NCI-H1417 (cell line): ENCODE data around the gene SYNE2.
"Not testable (repeated sequence)": the region's sequence is repeated elsewhere in the genome, so short reads cannot be mapped to it uniquely, and the experiment has no call there.

ENCODE experiments used
- DNase-seq, 3 experiments: peaks; one replicate each; lab custom pipeline; 2025; lab: John Stamatoyannopoulos, UW

The SYNE2 gene

DNA sequence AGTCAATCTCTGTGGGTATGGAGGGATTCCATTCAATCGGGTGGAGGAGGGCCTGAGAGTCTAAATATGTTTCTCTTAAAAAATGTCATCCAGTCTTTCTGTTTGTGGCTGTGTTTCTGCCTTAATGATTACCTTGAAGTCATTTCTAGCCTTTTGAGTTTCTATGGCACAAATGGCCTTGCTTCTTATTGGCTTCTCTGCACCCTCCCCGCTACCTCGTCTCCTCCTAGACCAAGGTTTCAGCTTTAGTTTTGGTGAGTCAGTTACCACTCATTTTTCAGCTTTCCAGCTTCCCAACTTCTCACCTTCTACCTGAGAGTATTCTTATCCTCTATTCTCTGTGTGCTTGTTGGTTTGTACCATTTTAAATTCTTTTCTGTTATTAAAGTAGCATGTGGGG, 159.2 kb downstream of the SYNE2 start:
- no peak for DNase-seq

DNA sequence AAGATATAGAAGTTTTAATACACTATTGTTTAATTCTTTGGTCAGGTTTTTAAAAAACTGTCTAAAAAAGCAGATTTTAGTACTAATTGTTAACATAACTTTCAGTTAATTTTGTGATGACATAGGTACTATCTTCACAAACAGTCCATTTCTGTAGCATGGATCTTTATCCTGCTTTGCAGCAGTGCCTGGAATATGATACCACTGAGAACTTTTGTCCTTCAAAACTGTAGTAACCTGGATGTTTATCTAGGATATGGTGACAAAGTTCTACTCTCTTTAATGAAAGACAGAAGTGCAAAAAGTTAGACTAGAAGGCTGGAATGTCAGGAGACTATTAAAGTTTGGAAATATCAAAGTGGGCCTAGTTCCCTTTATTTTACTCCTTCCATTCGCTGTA, 159.9 kb downstream of the SYNE2 start:
- no peak for DNase-seq

DNA sequence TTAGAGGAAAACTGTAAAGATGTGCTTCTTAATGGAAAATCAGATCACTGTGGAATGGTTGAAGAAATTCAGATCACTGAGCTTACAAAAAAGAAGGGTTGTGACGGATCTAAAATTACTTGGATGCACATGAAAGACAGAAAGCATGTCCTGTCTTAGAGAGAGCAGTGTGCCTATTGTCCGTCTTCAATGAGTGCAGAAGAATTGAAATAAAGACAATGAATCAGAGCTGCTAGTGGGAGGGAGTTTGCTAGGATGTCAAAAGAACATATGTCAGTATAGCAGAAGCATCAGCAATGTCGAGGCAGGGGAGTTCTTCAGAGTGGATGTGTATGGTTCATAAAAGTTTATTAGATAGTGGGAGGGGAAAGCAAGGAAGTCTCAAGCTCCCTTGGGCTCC, 172.7 kb downstream of the SYNE2 start:
- no peak for DNase-seq

DNA sequence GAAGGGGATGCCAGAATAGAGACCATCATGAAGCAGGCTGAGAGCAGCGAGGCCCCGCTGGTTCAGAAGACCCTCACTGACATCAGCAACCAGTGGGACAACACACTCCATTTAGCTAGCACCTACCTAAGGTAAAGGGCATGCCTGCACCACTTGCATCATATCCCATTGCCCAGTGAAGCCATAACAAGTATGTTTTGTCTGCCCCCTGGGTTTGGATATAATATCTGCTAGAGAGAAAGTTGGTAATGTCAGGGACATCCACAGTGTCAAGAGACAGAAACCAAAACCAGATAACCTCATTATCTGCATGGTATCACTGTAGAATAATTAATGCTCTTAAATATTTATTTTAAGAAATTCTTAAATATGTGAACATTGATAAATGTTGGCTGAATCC, 173.8 kb downstream of the SYNE2 start:
- no peak for DNase-seq

DNA sequence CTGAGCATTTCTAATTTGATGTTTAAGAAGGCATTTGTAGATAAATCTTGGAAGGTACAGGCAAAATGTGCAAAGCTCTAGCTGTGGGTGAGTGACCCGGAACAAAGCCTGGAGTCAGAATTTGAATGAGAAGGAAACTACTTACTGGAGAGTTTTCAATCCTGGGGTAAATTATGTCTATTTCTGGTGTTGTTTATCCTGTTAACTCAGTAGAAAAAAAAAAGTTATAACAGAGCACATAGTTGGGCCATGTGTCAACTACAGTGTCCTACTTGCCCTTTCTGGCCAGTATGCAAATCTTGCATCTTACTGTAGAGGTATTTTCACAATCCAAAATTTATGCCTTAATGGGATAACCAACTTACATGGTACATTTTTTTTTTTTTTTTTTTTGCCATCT, 182.3 kb downstream of the SYNE2 start:
- DNase-seq = no peak

DNA sequence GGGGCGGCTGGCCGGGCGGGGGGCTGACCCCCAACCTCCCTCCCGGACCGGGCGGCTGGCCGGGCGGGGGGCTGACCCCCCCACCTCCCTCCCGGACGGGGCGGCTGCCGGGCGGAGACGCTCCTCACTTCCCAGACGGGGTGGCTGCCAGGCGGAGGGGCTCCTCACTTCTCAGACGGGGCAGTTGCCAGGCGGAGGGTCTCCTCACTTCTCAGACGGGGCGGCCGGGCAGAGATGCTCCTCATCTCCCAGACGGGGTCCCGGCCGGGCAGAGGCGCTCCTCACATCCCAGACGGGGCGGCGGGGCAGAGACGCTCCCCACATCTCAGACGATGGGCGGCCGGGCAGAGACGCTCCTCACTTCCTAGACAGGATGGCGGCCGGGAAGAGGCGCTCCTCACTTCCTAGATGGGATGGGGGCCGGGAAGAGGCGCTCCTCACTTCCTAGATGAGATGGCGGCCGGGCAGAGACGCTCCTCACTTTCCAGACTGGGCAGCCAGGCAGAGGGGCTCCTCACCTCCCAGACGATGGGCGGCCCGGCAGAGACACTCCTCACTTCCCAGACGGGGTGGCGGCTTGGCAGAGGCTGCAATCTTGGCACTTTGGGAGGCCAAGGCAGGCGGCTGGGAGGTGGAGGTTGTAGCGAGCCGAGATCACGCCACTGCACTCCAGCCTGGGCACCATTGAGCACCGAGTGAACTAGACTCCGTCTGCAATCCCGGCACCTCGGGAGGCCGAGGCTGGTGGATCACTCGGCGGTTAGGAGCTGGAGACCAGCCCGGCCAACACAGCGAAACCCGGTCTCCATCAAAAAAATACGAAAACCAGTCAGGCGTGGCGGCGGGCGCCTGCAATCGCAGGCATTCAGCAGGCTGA, 185.3 kb downstream of the SYNE2 start:
- not testable (repeated sequence) for DNase-seq

DNA sequence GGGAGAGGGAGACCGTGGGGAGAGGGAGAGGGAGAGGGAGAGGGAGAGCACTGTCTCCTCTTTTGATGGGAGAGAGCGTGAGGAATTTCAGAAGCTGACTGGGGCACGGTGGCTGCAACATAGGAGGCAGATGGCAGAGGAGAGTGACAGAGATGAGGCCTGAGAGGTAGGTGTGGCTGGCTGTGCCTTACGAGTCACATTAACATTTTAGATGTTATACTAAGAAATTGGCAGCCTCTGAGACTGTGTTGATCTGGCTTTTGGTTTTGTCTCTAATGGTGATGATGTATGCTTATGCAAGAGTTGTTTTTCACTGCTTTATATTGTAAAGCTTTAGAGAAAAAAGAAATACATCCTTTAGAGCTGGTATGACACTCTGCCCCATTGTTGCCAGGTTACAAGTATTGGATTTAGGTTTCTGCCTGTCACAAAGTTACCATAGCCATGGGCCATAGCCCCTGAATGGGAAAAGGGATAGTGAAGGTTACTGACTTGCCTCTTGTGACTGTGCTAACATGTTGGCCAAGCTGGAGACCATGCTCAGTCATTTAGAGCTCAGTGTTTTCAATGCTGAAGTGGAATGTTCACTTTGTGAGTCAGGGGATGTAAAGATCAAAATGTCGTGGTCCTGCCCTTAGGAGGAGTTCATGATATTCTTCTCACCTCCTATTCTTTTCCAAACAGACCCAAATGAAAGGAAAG, 186.2 kb downstream of the SYNE2 start:
- DNase-seq = no peak

DNA sequence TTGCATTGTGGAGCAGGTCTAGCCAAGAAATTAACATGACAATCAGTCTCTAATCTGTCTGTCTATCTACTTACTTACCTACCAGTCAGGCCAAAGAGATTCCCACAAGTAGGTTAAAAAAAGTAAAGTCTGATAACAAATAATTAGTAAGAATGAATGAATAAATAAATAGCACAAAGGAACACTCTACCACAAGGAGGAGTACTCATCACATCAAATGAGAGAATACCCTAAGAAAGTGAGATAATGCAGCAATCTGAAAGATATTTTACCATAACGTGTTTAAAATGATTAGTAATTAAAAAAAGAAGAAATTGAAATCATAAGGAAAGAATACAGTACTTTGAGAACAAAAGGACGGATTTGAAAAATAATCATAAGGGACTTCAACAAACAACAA, 187.2 kb downstream of the SYNE2 start:
- no peak for DNase-seq

DNA sequence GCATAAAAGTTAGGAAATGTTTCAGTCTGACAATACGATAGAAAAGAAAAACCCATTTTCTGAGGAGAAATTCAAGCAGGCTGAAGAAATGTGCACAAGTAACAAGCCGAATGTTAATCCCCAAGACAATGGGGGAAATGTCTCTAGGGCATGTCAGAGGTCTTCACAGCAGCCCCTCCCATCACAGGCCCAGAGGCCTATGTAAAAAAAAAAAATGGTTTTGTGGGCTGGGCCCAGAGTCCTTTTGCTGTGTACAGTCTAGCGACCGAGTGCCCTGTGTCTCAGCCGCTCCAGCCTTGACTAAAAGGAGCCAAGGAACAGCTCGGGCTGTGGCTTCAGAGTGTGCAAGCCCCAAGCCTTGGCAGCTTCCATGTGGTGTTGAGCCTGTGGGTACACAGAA, 190.5 kb downstream of the SYNE2 start:
- DNase-seq = not testable (repeated sequence)

DNA sequence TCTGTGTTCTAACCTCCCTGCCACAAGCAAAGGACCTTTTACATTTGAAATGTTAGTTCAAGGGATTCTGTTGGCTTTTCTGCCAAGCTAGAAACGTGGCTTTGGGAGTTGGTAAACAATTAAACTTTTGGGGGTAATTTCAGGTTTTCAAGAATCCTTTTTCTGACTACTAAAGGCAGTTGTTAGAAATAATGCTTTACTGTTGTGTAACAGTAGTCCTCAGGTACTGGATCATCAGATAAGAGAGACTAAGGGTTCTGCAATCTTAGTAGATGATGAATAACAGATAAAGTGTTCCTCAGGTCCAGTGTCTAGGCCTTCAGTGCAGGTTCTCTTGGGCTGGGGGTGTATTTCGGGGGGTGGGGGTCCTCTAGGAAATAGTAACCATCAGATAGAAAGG, 192.3 kb downstream of the SYNE2 start:
- DNase-seq = no peak

DNA sequence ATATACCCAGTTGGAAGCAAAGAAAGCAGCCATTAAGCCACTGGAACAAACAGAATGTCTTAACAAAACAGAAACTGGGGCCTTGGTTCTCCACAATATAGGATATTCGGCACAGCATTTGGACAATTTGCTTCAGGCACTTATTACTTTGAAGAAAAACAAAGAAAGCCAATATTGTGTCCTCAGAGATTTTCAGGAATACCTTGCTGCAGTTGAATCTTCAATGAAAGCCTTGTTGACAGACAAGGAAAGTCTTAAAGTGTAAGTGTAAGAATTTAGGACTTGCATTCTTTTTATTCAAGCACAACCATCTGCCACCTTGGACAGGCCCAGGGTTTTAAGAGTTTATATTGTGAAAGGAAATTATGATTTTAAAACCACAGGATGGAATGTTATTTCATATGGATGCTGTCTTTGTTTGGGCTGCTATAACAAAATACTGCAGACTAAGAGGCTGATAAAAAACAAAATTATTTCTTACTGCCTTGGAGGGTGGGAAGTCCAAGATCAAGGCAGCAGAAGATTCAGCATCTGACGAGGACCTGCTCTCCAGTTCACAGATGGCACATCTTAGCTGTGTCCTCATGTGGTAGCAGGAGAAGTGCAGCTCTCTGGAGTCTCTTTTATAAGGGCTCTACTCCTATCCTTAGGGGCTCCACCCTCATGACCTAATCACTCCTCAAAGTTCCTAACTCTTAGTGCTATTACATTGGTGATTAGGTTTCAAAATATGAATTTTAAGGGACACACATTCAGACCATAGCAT, 197.0 kb downstream of the SYNE2 start:
- no peak for DNase-seq

DNA sequence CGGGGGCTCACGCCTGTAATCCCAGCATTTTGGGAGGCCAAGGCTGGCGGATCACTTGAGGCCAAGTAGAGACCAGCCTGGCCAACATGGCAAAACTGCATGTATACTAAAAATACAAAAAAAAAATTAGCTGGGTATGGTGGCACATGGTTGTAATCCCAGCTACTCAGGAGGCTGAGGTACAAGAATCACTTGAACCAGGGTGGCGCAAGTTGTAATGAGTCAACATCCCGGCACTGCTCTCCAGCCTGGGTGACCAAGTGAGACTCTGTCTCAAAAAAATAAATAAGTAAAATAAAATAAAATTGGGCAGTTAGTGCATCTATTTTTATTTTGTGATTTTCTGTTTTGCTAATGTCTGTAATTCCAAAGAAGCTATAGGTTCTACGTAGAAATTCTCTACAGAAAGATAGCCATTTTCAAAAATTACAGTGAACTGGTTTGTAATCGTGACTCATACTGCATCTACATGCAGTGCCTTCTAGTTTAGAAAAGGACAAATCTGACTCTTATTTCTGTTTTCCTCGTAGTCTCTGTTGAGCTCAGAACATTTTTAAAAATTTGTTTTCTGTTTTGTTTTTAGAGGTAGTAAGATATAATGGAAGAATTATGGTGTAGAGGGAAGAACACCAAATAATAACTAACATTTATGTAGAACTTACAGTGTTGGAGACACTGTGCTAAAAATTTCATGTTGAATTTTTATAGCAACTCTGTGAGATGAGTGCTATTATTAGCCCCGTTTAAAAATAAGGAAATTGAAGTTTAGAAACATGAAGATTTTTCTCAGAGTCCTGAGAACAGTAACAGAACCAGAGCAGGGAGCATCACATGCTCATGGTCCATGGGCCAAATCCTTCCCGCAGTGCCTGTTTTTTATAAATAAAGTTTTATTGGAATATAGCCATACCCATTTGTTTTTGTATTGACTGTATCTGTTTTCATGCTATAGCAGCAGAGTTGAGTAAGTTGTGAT, 201.2 kb downstream of the SYNE2 start:
- no peak for DNase-seq

DNA sequence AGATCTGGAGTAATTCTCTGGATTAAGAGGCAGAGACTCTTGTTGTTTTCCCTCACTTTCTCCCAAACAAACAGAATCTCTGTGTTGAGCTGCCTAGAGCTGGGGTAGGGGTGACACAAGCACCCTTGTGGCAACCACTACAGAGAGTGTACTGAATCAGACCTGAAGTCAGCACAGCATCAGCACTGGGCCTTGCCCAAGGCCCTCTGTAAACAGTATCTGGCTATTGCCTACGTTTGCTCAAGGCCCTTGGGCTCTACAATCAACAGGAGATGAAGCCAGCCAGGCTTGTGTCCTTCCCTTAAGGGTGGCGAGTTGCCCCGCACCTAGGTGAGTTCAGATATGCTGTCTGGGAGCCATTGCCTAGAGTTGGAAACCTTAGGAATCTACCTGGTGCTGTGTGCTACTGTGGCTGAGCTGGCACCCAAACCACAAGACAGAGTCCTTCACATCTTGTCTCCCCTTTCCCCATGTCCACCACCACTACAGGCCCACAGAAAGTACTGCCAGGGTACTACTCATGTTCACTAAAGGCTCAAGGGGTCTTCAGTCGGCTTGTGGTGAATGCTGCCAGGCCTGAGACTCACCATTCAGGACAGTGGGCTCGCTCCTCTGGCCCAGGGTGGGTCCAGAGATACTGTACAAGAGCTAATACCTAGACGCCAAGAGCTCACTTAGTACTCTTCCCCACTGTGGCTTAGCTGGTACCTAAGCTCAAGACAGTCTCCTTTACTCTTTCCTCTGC, 206.8 kb downstream of the SYNE2 start:
- no peak for DNase-seq

DNA sequence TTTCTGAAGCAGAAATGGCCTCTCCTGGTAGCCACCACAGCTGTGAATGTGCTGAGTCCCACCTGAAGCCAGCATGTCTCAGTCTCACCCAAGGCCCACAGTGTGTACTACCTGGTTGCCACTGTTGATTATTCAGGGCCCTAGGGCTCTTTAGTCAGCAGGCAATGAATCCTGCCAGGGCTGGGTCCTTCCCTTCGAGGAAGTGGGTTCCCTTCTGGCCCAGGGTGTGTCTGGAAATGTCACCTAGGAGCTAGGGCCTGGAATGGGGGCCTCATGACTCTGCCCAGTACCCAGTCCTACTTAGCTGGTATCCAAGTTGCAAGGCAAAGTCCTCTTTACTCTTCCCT, 207.4 kb downstream of the SYNE2 start:
- no peak for DNase-seq

DNA sequence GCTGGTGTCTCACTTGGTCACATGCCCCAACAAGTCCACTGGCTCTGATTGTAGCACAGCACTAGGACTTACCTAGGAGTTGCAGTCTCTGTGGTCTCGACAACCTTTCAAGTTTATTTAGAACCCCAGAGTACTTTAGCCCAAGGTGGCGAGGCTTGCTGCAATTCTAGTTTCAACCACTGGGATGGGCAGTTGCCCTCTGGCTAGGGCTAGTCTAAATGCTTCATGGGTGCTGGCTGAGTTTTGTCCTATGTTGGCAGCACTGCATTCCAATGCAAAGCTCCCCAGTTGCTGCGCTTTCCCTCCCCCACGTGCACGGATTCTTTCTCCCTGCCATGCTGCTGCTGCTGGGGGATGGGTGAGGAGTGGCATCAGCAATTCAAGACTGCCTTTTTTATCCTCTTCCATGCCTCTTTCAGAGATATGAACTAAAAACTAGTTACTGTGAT, 207.9 kb downstream of the SYNE2 start:
- no peak for DNase-seq

DNA sequence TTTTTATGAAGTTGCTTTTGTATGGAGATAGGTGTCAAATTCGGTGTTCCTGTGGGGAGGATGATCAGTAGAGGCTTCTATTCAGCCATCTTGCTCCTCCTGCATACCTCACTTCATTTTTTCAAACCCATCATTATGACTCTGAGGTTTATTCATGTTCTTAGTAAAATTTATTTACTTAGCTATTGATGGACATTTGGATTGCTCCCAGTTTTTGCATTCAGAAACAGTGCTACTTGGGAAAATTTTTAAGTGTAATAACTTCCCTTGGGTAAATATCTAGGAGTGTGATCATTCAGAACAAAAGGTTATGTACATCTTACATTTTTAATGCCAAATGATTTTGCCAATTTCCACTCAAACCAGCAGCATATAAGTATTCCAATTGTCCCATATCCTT, 208.3 kb downstream of the SYNE2 start:
- no peak for DNase-seq

DNA sequence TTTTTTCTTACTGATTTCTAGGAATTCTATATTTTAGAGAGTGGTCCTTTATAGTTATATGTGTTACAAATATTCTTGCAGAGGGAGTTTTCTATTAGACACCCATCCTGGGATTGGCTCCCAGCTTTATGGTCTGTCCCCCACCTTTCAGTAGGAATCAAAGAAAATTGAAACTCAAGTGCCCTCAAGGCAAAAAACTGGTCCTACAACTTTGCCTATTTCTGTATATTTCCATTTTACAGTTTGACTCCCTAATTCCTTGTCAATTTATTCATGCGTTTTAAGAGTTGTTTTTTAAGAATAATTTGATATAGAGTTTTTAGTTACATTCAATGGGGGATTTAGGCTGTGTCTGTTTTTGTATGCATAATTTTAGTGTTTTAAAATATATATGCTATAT, 208.9 kb downstream of the SYNE2 start:
- DNase-seq = no peak

DNA sequence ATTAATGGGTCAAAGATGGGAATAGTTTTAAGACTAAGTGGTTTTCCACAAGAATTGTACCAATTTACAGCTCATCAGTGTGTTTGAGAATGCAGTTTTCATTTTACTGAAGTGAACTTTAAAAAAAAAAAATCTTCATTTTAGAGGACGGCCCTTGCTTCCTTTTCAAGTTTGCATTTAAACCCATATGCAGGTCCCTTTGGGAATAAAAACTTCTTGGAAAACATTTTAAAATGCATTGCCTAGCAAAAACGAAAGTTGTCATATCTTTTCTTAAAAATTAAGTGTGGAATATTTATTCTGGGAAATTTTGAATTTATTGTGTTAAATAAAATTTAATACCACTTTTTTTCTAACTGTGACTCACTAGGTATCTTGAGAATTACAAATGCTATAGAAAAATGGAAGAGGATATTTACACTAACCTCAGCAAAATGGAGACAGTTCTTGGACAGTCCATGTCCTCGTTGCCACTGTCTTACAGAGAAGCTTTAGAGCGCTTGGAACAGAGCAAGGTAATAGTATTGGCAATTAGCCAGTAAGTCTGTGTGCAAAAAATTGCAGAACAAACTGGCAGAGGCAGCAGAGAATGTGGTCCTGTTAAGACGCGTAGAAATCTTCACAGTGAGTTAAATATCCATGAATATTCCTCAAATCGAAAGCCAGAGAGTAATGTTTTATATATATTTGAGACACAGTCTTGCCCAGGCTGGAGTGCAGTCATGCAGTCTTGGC, 209.7 kb downstream of the SYNE2 start:
- no peak for DNase-seq

DNA sequence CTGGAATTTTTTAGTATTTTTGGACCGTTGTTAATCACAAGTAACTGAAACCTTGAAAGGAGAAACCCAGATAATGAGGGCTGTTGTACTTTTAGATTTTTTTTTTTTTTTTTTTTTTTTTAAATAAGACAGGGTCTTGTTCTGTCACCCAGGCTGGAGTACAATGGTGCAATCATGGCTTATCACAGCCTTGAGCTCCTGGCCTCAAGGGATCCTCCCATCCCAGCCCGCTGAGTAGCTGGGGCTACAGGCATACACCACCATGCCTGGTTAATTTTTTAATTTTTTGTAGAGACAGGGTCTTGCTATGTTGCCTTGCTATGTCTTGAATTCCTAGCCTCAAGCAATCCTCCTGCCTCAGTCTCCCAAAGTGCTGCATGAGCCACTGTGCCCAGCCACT, 211.6 kb downstream of the SYNE2 start:
- no peak for DNase-seq
